GM12864 (cell line): ENCODE data around the gene KRT77.

ENCODE experiments used
- DNase-seq: peaks from one replicate; pipeline ENCODE4 v3.0.0-alpha.2; 2011; ENCODE audit warnings: low read depth
- H3K4me3 ChIP-seq: 2 replicates; pipeline ENCODE4 v1.5.1; 2011; ENCODE audit warnings: mild to moderate bottlenecking, low read depth, low read length, control low read depth
- TF ChIP-seq, protein P1 (sequence below): IDR thresholded peaks from 2 replicates; pipeline ENCODE4 v1.5.1; 2011; ENCODE audit warnings: low read depth, mild to moderate bottlenecking, moderate library complexity, low read length, control low read depth, inconsistent platforms; ENCODE audit errors: missing control alignments

KRT77 gene

DNA sequence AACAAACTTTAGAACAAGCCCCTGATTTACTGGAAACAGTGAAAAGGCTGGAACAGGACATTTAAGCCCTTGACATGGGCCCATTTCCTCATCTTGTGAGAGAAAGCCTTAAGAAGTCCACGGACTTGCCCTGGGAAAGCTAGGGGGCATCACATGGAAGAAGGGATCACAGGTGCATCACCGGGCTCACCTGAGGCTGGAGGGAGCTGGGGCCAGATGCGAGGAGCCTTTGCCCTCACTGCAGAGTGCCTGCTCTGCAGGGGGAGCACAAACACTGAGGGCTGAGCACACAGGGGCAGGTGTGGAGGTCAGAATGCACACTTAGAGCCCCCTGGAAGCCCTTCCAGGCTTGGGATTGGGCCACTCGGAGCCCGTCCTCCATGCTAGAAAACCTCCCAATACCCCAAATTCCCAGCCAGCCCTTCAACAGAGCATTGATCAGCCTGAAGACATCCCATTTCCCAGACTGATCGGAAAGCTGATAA is 17.9 kb downstream of the KRT77 start:
- TF ChIP-seq, protein P1, sequence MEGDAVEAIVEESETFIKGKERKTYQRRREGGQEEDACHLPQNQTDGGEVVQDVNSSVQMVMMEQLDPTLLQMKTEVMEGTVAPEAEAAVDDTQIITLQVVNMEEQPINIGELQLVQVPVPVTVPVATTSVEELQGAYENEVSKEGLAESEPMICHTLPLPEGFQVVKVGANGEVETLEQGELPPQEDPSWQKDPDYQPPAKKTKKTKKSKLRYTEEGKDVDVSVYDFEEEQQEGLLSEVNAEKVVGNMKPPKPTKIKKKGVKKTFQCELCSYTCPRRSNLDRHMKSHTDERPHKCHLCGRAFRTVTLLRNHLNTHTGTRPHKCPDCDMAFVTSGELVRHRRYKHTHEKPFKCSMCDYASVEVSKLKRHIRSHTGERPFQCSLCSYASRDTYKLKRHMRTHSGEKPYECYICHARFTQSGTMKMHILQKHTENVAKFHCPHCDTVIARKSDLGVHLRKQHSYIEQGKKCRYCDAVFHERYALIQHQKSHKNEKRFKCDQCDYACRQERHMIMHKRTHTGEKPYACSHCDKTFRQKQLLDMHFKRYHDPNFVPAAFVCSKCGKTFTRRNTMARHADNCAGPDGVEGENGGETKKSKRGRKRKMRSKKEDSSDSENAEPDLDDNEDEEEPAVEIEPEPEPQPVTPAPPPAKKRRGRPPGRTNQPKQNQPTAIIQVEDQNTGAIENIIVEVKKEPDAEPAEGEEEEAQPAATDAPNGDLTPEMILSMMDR = no peak
- DNase-seq = no peak
- no peak overlapping the region for H3K4me3 ChIP-seq

DNA sequence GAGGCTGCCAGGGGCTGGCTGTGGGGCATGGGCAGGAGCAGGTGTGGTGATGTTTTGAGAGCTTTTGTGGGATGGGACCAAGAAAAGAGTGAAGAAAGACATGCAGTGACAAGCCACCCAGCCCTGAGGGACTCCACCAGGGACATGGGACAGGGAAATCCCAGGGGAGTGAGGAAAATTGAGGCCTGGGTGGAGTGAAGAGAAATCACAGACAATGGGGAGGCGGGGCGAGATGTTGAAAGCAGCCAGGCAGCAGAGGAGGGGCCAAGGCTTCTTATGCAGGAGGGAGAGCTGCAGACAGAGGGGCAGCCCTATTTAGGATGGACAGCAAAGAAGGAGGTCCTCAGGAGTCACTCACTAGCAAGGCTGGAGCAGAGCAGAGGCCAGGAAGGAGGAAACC is 18.9 kb downstream of the KRT77 start:
- H3K4me3 ChIP-seq = no peak overlapping the region
- DNase-seq = no peak
- TF ChIP-seq, protein P1 = no peak

DNA sequence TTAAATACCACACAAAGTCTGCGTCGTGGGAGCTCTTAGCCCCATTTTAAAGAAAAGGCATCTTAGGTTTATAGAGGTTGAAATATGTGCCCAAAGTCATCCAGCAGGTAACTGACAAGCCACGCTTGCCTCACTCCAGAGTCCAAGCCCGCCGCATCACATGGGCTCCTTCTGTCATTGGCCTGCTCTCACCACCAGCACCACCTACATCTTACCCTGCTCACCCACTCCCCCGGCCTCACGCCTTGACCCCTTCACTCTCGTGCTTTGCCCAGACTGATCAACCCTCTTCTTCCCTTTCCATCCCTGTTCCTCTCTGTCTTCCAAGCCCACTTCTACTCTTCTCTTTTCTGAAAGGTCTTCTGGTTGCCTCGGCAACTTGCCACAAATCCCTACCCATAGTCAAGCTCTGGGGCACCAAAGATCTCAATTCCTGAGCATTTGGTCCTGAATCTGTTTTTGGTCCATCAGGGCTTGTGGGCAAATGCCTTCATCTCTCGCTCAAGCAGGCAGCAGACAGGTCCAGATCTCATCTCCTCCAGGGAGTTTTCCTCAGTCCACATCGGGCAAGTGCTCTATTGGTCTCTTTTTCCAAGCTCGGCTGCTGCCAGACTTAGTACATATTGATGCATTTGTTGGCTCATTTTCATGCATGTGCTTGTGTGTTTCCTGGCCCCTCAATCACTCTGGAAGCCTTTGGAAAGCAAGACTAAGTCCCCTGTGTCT is 19.6 kb downstream of the KRT77 start:
- TF ChIP-seq, protein P1 = no peak
- H3K4me3 ChIP-seq = no peak overlapping the region
- DNase-seq = no peak

DNA sequence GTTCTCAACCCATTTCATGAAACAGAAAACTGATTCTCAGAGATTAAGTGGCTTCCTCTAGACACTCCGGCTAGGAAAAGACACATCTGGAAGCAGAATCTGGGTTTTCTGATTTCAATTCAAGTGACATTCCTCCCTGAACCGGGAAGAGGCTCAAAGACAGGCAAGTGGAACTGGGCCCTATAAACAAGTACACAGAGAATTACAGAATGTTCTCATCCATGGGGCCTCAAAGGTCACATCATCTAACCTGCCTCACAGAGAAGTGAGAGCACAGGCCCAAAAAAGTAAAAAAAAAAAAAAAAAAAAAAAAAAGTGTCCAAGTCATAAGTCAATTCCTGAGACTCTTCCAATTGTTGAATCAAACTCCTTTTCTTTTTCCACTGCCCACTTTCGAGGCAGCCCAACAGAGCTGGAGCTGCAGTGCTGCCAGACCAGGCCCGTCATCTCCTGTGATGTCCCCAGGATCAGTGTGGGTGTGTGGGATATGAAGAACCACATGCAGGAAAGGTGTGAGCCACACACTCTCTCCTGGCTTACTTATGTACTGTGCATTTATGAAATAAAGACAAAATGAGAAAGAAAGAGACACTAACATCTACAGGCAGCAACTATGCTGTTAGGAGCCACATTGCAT is 20.3 kb downstream of the KRT77 start:
- DNase-seq = no peak
- TF ChIP-seq, protein P1 = no peak
- H3K4me3 ChIP-seq = no peak overlapping the region

DNA sequence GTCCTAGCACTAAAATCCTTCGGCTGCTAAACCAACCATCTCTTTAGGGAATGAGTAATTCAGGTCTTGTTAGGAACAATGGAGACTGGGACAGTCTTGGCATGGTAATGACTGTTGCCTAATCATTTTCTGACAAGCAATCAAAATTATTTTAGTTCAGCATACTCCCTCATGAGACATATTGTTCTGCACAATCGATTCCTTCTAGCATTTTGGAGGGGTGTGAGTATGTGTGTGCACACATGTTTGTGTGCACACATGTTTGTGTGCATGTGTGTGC is 21.0 kb downstream of the KRT77 start:
- TF ChIP-seq, protein P1 = no peak
- DNase-seq = no peak
- H3K4me3 ChIP-seq = no peak overlapping the region

DNA sequence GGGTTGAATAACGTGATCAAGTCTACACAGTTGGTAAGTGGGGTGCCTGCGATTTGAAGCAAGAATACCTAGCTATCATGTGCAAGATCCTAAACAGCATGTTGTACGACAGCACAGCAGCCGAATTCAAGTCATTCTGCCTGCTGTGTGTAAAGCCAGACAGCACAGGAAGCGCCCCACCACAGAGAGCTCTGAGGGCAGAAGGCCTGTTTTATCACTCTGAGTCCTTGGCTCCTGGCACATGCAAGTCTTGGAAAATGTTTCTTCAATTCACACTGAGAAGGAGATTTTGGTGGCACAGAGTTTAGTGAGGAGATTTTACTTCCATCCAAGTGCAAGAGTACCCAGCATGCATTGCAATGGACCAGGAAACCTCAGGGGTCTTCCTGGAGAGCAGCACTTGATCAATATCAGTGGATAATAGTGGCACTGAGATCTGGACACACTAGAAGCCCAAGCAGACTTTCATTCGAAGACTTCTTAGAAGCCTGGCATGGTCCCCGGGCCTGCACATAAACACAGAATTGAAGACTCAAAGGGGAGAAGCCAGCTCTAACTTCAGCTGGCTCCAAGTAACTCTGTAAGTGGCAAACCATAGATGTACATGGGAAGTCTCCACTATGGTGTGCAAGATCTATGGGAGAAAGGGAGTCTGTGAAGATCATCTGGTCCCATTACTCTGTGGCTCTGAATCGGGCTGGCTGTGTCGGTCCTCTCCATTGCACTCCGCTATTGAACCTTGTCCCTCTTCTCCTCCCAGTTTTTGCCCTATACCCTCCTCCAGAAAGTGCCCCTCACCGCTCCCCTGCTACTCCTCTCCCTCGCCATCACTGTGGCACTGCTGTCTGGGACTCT is 21.6 kb downstream of the KRT77 start:
- DNase-seq = no peak
- H3K4me3 ChIP-seq = no peak overlapping the region
- TF ChIP-seq, protein P1 = no peak
